Activated B cell treated with CpG ODN at 0.5 μM for 24 hours (primary cell): ENCODE measurements around the gene MROH2A. TPM values are rescaled to one million over a fixed set of nuclear protein-coding genes. Genes with fewer than 3 reads are reported as not detected.

ENCODE experiments used
- ATAC-seq: fragments of 200-7000 bp; cut with Tn5 transposase; one replicate; pipeline ENCODE4 v1.10.0; 2021; ENCODE audit warnings: low read depth, mild to moderate bottlenecking, moderate library complexity
- CTCF ChIA-PET: fragments of 350-600 bp; sonication (Branson Sonifier 250); formaldehyde crosslinking; loops from one replicate; lab custom pipeline; 2021; ENCODE audit warnings: antibody characterized with exemption; lab: Charles Lee
- POLR2A ChIA-PET: fragments of 350-600 bp; sonication (Branson Sonifier 250); formaldehyde crosslinking; loops from one replicate; lab custom pipeline; 2021; ENCODE audit warnings: antibody characterized with exemption; lab: Charles Lee
- DNase-seq: peaks from one replicate; pipeline ENCODE4 v3.0.0; 2022
- H3K27ac Mint-ChIP-seq: one replicate; pipeline ENCODE4 v1.8.0; 2020; ENCODE audit warnings: mixed read lengths
- H3K27me3 Mint-ChIP-seq: one replicate; pipeline ENCODE4 v1.8.0; 2021; ENCODE audit warnings: mixed read lengths
- H3K36me3 Mint-ChIP-seq: one replicate; pipeline ENCODE4 v1.8.0; 2021; ENCODE audit warnings: low read depth, mixed read lengths
- H3K4me1 Mint-ChIP-seq: one replicate; pipeline ENCODE4 v1.8.0; 2021; ENCODE audit warnings: mixed read lengths
- H3K4me3 Mint-ChIP-seq: one replicate; pipeline ENCODE4 v1.8.0; 2020; ENCODE audit warnings: mild to moderate bottlenecking, mixed read lengths
- H3K9me3 Mint-ChIP-seq: one replicate; pipeline ENCODE4 v1.8.0; 2020; ENCODE audit warnings: mixed read lengths
- intact Hi-C: fragments of 100-400 bp; cut with micrococcal nuclease; formaldehyde crosslinking; loops from one replicate; pipeline ENCODE4 v1.15.1; 2024
- total RNA-seq: library from RNA; stranded (reverse); gene quantifications from 2 replicates; pipeline ENCODE4 v1.2.3, GENCODE V29; 2022
- TF ChIP-seq, protein P1 (sequence below): fragments of 200-600 bp; IDR thresholded peaks from one replicate; pipeline ENCODE4 v1.8.0; 2022; ENCODE audit warnings: antibody characterized with exemption, mild to moderate bottlenecking

Gene MROH2A
- total RNA-seq, 1 donor from 2014 or later, result not detected

DNA sequence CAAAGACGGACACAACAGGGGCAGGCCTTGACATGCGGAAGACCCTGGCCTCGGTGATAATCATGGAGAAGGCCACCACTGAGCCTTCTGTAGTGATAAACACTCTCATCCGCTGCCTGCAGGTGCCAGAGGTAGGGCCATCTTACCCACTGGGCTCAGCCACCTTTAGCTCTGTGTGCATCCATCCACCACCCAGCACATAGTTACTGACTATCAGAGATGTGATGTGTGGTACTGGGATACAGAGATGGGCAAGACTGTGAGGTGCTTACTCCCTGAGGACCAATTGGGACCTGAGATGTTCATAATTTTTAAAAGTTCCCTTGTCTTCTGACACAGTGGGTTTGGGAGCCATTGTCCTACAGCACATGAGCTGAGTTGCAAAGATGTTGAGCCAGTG lies 1.6 kb downstream of the MROH2A start:
- Mint-ChIP-seq H3K9me3 (peaks cover 12% of the 10 kb centered on the region), H3K27me3 (peaks cover 29% of the 10 kb centered on the region), H3K27ac (no peak overlapping the region), H3K4me3 (no peak overlapping the region), H3K36me3 (no peaks in the 10 kb centered on the region), H3K4me1 (no peaks in the 10 kb centered on the region)
- ChIA-PET CTCF (no interaction called here), POLR2A (no interaction called here)
- intact Hi-C loops, result no loop called here
- TF ChIP-seq, protein P1, sequence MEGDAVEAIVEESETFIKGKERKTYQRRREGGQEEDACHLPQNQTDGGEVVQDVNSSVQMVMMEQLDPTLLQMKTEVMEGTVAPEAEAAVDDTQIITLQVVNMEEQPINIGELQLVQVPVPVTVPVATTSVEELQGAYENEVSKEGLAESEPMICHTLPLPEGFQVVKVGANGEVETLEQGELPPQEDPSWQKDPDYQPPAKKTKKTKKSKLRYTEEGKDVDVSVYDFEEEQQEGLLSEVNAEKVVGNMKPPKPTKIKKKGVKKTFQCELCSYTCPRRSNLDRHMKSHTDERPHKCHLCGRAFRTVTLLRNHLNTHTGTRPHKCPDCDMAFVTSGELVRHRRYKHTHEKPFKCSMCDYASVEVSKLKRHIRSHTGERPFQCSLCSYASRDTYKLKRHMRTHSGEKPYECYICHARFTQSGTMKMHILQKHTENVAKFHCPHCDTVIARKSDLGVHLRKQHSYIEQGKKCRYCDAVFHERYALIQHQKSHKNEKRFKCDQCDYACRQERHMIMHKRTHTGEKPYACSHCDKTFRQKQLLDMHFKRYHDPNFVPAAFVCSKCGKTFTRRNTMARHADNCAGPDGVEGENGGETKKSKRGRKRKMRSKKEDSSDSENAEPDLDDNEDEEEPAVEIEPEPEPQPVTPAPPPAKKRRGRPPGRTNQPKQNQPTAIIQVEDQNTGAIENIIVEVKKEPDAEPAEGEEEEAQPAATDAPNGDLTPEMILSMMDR, result no peak
- DNase-seq (no peak), ATAC-seq (no peak)

DNA sequence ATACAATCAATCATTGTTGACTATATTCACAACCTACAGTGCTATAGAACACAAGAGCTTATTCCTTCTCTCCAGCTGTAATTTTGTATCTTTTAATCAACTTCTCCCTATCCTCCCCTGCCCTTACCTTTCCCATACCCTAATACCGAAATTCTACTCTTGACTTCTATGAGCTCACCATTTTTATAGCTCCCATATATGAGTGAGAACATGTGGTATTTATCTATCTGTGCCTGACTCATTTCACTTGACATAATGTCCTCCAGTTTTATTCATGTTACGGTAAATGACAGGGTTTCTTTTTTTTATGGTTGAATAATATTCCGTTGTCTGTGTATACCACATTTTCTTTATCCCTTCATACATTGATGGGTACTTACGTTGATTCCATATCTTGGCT lies 2.6 kb downstream of the MROH2A start:
- POLR2A ChIA-PET, result no interaction called here
- H3K4me3 Mint-ChIP-seq, result no peak overlapping the region
- CTCF ChIA-PET, result no interaction called here
- DNase-seq, result no peak
- no peak overlapping the region for H3K27ac Mint-ChIP-seq
- H3K36me3 Mint-ChIP-seq, result no peaks in the 10 kb centered on the region
- H3K4me1 Mint-ChIP-seq, result no peaks in the 10 kb centered on the region
- intact Hi-C loops, result no loop called here
- peaks cover 24% of the 10 kb centered on the region for H3K27me3 Mint-ChIP-seq
- ATAC-seq, result no peak
- H3K9me3 Mint-ChIP-seq, result peaks cover 11% of the 10 kb centered on the region
- TF ChIP-seq, protein P1, result no peak

DNA sequence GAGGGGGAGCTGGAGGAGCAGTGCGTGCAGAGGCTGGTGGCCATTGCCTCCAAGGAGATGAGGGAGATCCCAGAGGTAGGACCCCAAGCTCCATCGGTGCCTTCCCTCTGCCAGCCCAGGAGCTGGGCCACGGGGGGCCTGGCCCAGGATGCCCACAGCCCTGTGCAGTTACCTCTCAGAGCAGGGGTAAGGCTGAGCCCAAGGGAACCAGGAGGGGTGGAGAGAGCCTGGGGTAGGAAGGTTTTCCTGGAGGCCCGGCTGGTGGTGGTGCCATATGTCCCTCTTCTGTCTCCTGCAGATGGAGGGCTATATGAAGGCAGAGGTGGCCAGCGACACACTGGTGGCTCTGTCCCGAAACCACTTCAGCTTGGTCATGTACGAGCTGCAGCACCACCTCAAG lies 11.4 kb downstream of the MROH2A start:
- ChIA-PET POLR2A (no interaction called here), CTCF (no interaction called here)
- DNase-seq (no peak), ATAC-seq (no peak)
- TF ChIP-seq, protein P1, result no peak
- Mint-ChIP-seq H3K27me3 (peaks cover 7% of the 10 kb centered on the region), H3K9me3 (peaks cover 2% of the 10 kb centered on the region), H3K27ac (no peak overlapping the region), H3K36me3 (no peaks in the 10 kb centered on the region), H3K4me1 (no peaks in the 10 kb centered on the region), H3K4me3 (no peak overlapping the region)
- intact Hi-C loops, result no loop called here

DNA sequence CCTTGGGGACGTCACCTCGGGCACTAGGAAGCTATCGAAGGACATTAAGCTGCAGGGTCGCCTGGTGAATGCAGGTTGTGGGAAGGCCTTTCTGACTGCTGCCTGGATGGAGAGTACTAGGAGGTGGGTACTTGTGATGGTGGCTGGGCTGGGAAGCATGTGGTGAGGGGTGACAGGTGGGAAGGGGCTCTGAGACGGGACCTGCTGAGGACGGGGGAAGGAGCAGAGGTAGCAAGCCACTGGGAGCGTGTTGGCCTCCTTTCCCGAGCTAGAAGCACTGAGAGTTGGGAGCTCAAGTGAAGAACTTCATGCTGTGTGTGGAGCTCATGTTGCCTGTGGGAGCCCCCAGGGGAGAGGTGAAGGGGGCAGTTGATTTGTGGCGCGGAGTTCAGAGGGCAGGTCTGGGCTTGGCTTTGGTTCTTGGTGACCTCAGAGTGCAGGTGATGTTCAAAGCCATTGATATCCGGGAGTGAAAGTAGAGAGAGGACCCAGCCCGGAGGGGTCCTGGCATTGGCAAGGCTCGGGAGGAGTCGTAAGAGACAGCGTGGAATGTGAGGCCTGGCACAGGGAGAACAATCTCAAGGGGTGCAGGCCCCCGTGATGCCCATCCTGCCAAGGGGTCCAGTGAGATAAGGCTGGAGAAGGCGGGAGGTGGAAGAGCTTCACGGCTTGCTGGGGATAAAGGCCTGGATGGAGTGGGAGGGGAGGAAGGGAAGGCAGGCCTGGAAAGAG lies 13.2 kb downstream of the MROH2A start:
- intact Hi-C loops, result no loop called here
- Mint-ChIP-seq H3K4me3 (no peak overlapping the region), H3K27me3 (peaks cover 7% of the 10 kb centered on the region), H3K27ac (no peak overlapping the region), H3K4me1 (no peaks in the 10 kb centered on the region), H3K36me3 (no peaks in the 10 kb centered on the region), H3K9me3 (no peaks in the 10 kb centered on the region)
- ATAC-seq (no peak), DNase-seq (no peak)
- ChIA-PET POLR2A (no interaction called here), CTCF (no interaction called here)
- TF ChIP-seq, protein P1, result no peak

DNA sequence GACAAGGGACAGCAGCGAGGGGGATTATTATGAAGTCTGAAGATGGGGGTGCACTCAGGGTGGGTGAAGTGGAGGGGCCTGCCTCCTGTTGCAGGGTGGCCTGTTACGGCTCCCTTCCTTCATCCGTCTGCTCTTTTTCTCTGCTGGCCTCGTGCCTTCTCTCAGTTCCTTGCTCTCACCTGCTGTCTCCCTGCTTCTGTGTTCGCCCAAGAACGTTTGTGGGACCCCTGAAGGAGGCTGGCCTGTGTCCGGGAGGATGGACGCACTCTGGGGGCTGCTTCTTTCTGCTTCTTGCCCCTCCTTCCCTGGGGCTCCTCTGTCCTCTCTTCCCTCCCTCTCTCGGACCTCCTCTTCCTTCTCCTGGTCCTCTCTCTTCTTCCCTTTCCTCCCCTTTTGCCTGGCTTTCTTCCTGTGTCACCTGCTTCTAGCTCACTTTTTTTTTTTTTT lies 13.8 kb downstream of the MROH2A start:
- DNase-seq (no peak), ATAC-seq (no peak)
- intact Hi-C loops, result no loop called here
- TF ChIP-seq, protein P1, result no peak
- Mint-ChIP-seq H3K27me3 (peaks cover 7% of the 10 kb centered on the region), H3K36me3 (no peaks in the 10 kb centered on the region), H3K4me1 (no peaks in the 10 kb centered on the region), H3K9me3 (no peaks in the 10 kb centered on the region), H3K4me3 (no peak overlapping the region), H3K27ac (no peak overlapping the region)
- ChIA-PET CTCF (no interaction called here), POLR2A (no interaction called here)
